H1 (cell line): Measurements from ENCODE around the gene POLDIP3. TPM values are rescaled to one million over a fixed set of nuclear protein-coding genes. Genes with fewer than 3 reads are reported as not detected.
A peak's percentile ranks its signal among the peaks of the same experiment; 100 is the strongest.

Experiments used
- BACH1 ChIP-seq: IDR thresholded peaks from 2 replicates; pipeline ENCODE4 v1.6.1; 2012; ENCODE audit warnings: low read length, improper control_type of control experiment
- BRCA1 ChIP-seq: IDR thresholded peaks from 2 replicates; pipeline ENCODE4 v1.6.1; 2012; ENCODE audit warnings: low read depth, low read length, improper control_type of control experiment
- CBX5 ChIP-seq: fragments of 300-800, 300-1000 bp; sonication (generic); IDR thresholded peaks from 2 replicates; pipeline ENCODE4 v1.7.1; 2016; ENCODE audit warnings: antibody characterized with exemption, low read length, low read depth
- GTF2F1 ChIP-seq: IDR thresholded peaks from 2 replicates; pipeline ENCODE4 v1.6.1; 2012; ENCODE audit warnings: low read depth, low read length, improper control_type of control experiment, borderline replicate concordance
- HDAC6 ChIP-seq: IDR thresholded peaks from one replicate; pipeline ENCODE4 v1.7.1; 2012; ENCODE audit warnings: low read depth, mild to moderate bottlenecking, inconsistent platforms, low read length, moderate library complexity
- KDM5A ChIP-seq: fragments of 200-600 bp; IDR thresholded peaks from 2 replicates; pipeline ENCODE4 v1.7.1; 2012; ENCODE audit warnings: mild to moderate bottlenecking, low read length, inconsistent platforms, mixed read lengths
- POLR2A ChIP-seq, 2 experiments: IDR thresholded peaks; 1 replicate in 1 of 2; 2 replicates in 1 of 2; pipeline ENCODE4 v1.6.1; 2011; ENCODE audit warnings: low read depth in 2 of 2, low read length in 2 of 2, mild to moderate bottlenecking in 2 of 2; ENCODE audit errors: control extremely low read depth in 1 of 2
- POLR2AphosphoS5 ChIP-seq: IDR thresholded peaks from 2 replicates; pipeline ENCODE4 v1.6.1; 2011; ENCODE audit warnings: low read depth, low read length
- RBBP5 ChIP-seq: IDR thresholded peaks from 2 replicates; pipeline ENCODE4 v1.7.1; 2012; ENCODE audit warnings: low read depth, mild to moderate bottlenecking, inconsistent platforms, low read length, moderate library complexity, borderline replicate concordance
- TBP ChIP-seq: IDR thresholded peaks from 2 replicates; pipeline ENCODE4 v1.6.1; 2011; ENCODE audit warnings: low read depth, low read length, improper control_type of control experiment
- ZNF274 ChIP-seq: IDR thresholded peaks from 2 replicates; pipeline ENCODE4 v1.7.0; 2012; ENCODE audit warnings: low read length, borderline replicate concordance; ENCODE audit errors: extremely low read depth
- polyA plus RNA-seq, 7 experiments: library from polyadenylated mRNA; depleted of rRNA in 3 of 7; stranded (reverse) in 5 of 7; unstranded in 2 of 7; fragments of >200 nt in 5 of 7; fragments of 200-250 nt in 2 of 7; gene quantifications; 1 replicate in 5 of 7; 2 replicates in 1 of 7; 4 replicates in 1 of 7; pipeline versions ENCODE4 v1.2.1 to v1.2.3, GENCODE V29; 2011 to 2013; ENCODE audit warnings: missing spikeins in 2 of 7, mixed read lengths in 2 of 7
- total RNA-seq: library from RNA; stranded (reverse); fragmentation: NEBNext Ultra II Directional; extraction: Animal tissue kit (Norgen Biotek cat#: 25700); gene quantifications from 2 replicates; pipeline ENCODE4 v1.2.1, GENCODE V29; 2021
- TF ChIP-seq, protein P1 (sequence below): IDR thresholded peaks from 2 replicates; pipeline ENCODE4 v1.6.1; 2011; ENCODE audit warnings: low read depth, mild to moderate bottlenecking, low read length; ENCODE audit not compliant: insufficient read depth

Gene POLDIP3
- total and polyA plus RNA-seq, 2 of the 8 experiments (the other 6 are each of a cell fraction or from before 2014, with no cell fraction given), result 43.5 to 84.6 TPM

GRCh38 chr22:42553475-42554361 lies 61.0 kb downstream of the POLDIP3 start, which contains the start of gene SERHL2 (continued):
- TF ChIP-seq, protein P1, sequence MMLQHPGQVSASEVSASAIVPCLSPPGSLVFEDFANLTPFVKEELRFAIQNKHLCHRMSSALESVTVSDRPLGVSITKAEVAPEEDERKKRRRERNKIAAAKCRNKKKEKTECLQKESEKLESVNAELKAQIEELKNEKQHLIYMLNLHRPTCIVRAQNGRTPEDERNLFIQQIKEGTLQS, result no peak
- TF ChIP-seq HDAC6, result no peak
- no peak for TF ChIP-seq KDM5A
- peak in 1 of 2 experiments; percentile 38; a peak in 1 of 3 replicates for TF ChIP-seq POLR2A (IDR thresholded peaks at IDR 0.05; ENCODE audit: control extremely low read depth in 1 of 2, low read depth in 2 of 2, low read length in 2 of 2)
- TF ChIP-seq GTF2F1, result no peak
- no peak for TF ChIP-seq ZNF274
- TF ChIP-seq TBP, result no peak
- no peak for TF ChIP-seq RBBP5
- no peak for TF ChIP-seq POLR2AphosphoS5
- TF ChIP-seq BRCA1, result no peak
- peak; percentile 45; the same call in 1 of the 2 replicates for TF ChIP-seq BACH1
- no peak for TF ChIP-seq CBX5
